Measurements from ENCODE around the gene SIGLEC8. TPM values are rescaled to one million over a fixed set of nuclear protein-coding genes. Genes with fewer than 3 reads are reported as not detected.

Gene SIGLEC8
- total and polyA plus RNA-seq, 2 of the 8 experiments (the other 6 are each of a cell fraction or from before 2014, with no cell fraction given): not detected

DNA sequence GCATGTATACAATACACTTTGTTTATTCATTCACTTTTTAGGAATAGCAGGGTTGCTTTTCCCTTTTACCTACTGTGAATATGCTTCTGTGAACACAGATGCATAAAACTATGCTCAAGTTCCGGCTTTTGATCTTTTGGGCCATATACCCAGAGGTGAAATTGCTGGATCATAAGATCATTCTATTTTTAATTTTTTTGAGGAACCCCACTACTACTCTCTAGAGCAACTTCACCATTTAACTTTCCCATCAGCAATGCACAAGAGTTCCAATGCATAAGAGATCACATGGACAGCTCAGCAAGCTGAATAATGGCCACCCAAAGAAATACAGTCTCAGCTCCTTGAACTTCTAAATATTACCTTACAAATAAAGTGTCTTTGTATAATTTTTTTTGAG is 23.8 kb downstream of the SIGLEC8 start (continued):
- no peak for TF ChIP-seq NRF1 (IDR thresholded peaks at IDR 0.05; ENCODE audit: low read depth, low read length)
- TF ChIP-seq KDM4A (IDR thresholded peaks at IDR 0.05; ENCODE audit: low read depth, low read length, severe bottlenecking): no peak
- no peak for TF ChIP-seq EP300 (IDR thresholded peaks at IDR 0.05; ENCODE audit: borderline replicate concordance in 1 of 2, low read depth in 2 of 2, low read length in 2 of 2)
- TF ChIP-seq CBX8 (IDR thresholded peaks at IDR 0.05; ENCODE audit: borderline replicate concordance, low read depth, low read length): no peak

Data from H1 (cell line).